Breast epithelium (tissue), 4 donors: ENCODE measurements around the gene ARHGAP9. TPM values are rescaled to one million over a fixed set of nuclear protein-coding genes. Genes with fewer than 3 reads are reported as not detected.

Experiments
- DNase-seq, 2 donors: peaks; one replicate each; pipeline ENCODE4 v3.0.0-alpha.2; 2019; ENCODE audit warnings: low spot score in 2 of 2
- H3K27ac ChIP-seq, 2 donors: fragments of 200-600 bp; sonication (generic) in 1 of 2; one replicate each; pipeline ENCODE4 v1.5.1; 2016 to 2019; ENCODE audit warnings: mild to moderate bottlenecking in 1 of 2
- H3K27me3 ChIP-seq, 2 donors: fragments of 200-600 bp; sonication (generic) in 1 of 2; one replicate each; pipeline versions ENCODE4 v1.5.1 to v1.6.0; 2017 to 2019; ENCODE audit warnings: control low read depth in 1 of 2, mild to moderate bottlenecking in 1 of 2
- H3K36me3 ChIP-seq: fragments of 200-600 bp; one replicate; pipeline ENCODE4 v1.5.1; 2019
- H3K4me1 ChIP-seq, 2 donors: fragments of 200-600 bp; sonication (generic); one replicate each; pipeline ENCODE4 v1.5.1; 2016 to 2019; ENCODE audit warnings: control low read depth in 1 of 2
- H3K4me3 ChIP-seq, 3 donors: fragments of 200-600 bp; sonication (generic); 1 replicate in 2 of 3; 2 replicates in 1 of 3; pipeline ENCODE4 v1.5.1; 2016 to 2019; ENCODE audit warnings: mild to moderate bottlenecking in 3 of 3, moderate library complexity in 2 of 3
- H3K9me3 ChIP-seq, 2 donors: fragments of 200-600 bp; sonication (generic) in 1 of 2; one replicate each; pipeline ENCODE4 v1.5.1; 2016 to 2019; ENCODE audit warnings: control low read depth in 1 of 2
- CTCF ChIP-seq, 3 donors: fragments of 450-650 bp; IDR thresholded peaks; one replicate each; pipeline ENCODE4 v1.5.1; 2016 to 2017; ENCODE audit warnings: antibody characterized with exemption in 3 of 3, mild to moderate bottlenecking in 3 of 3, moderate library complexity in 3 of 3
- POLR2A ChIP-seq: fragments of 450-650 bp; IDR thresholded peaks from one replicate; pipeline ENCODE4 v1.6.1; 2016; ENCODE audit warnings: antibody characterized with exemption, mild to moderate bottlenecking, moderate library complexity
- POLR2AphosphoS5 ChIP-seq, 3 donors: sonication (generic); formaldehyde crosslinking; IDR thresholded peaks; one replicate each; pipeline ENCODE4 v1.6.1; 2017; ENCODE audit warnings: antibody characterized with exemption in 3 of 3
- intact Hi-C: fragments of 100-400 bp; cut with DNase I; formaldehyde crosslinking; loops from one replicate; pipeline ENCODE4 v1.15.1; 2023; ENCODE audit warnings: low total_unique reads
- total RNA-seq, 3 donors: library from RNA; depleted of rRNA; stranded (reverse); fragments of >200 nt; gene quantifications; one replicate each; pipeline ENCODE4 v1.1.0, GENCODE V29; 2016

Gene ARHGAP9
- total RNA-seq, 3 donors from 2014 or later, result 10.8 to 16.6 (median 11.1) TPM

- TF ChIP-seq POLR2AphosphoS5 (IDR thresholded peaks at IDR 0.05) (no peak), CTCF (IDR thresholded peaks at IDR 0.05) (no peak), POLR2A (no peak)
- H3K36me3 ChIP-seq, result no peaks in the 10 kb centered on the region
- no peak overlapping the region for H3K27ac ChIP-seq
- H3K4me3 ChIP-seq, result peak overlapping the region; percentile 74 to 100 (median 95)
- DNase-seq, result no peak
- no peaks in the 10 kb centered on the region for H3K9me3 ChIP-seq
- H3K4me1 ChIP-seq, result peaks cover 0 to 12% of the 10 kb centered on the region in 2 donors
- H3K27me3 ChIP-seq, result no peaks in the 10 kb centered on the region
- intact Hi-C loops, result no loop called here
These were observed 7.5 kb upstream of the ARHGAP9 start for GRCh38 chr12:57487055-57487596.

DNA sequence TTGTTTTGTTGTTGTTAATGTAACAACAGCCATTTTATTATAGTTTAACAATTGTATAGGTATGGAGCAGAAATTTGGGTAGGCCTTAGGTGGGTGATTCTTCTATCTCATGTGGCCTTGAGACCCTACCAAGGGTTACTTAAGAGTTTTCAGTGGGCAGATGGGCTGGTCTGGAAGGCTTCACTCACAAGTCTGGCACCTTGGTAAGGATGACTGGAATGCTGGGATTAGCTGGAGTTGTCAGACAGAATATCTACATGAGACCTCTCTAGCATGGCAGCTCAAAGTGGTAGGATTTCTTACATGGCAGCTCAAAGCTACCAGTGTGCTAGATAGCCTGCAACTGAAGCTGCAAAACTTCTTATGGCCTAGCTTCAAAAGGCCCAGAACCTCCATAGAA lies 6.0 kb upstream of the ARHGAP9 start:
- TF ChIP-seq POLR2A, result no peak
- TF ChIP-seq POLR2AphosphoS5 (IDR thresholded peaks at IDR 0.05), result no peak
- no peak for TF ChIP-seq CTCF (IDR thresholded peaks at IDR 0.05)
- no peak overlapping the region for H3K27ac ChIP-seq
- intact Hi-C loops, result no loop called here

GRCh38 chr12:57483466-57483865 lies 3.8 kb upstream of the ARHGAP9 start:
- Histone ChIP-seq H3K4me1 (peaks cover 0 to under 1% of the 10 kb centered on the region in 2 donors), H3K4me3 (no peak overlapping the region), H3K27ac (no peak overlapping the region), H3K36me3 (no peaks in the 10 kb centered on the region), H3K9me3 (no peaks in the 10 kb centered on the region), H3K27me3 (no peaks in the 10 kb centered on the region)
- TF ChIP-seq CTCF (IDR thresholded peaks at IDR 0.05), result no peak
- no peak for TF ChIP-seq POLR2A
- no peak for TF ChIP-seq POLR2AphosphoS5 (IDR thresholded peaks at IDR 0.05)
- DNase-seq, result no peak
- intact Hi-C loops, result no loop called here

More for the DNA sequence above, 6.0 kb upstream of the ARHGAP9 start:
- DNase-seq, result no peak
- Histone ChIP-seq H3K4me1 (peaks cover 0 to 12% of the 10 kb centered on the region in 2 donors), H3K27me3 (no peaks in the 10 kb centered on the region), H3K9me3 (no peaks in the 10 kb centered on the region), H3K4me3 (no peak overlapping the region), H3K36me3 (no peaks in the 10 kb centered on the region)

- TF ChIP-seq CTCF (IDR thresholded peaks at IDR 0.05) (no peak), POLR2AphosphoS5 (IDR thresholded peaks at IDR 0.05) (no peak), POLR2A (no peak)
- Histone ChIP-seq H3K4me1 (no peaks in the 10 kb centered on the region), H3K36me3 (no peaks in the 10 kb centered on the region), H3K27ac (no peak overlapping the region), H3K4me3 (no peak overlapping the region), H3K9me3 (no peaks in the 10 kb centered on the region), H3K27me3 (peaks cover 0 to 9% of the 10 kb centered on the region in 2 donors)
- no peak for DNase-seq
- intact Hi-C loops, result no loop called here
These were observed 2.0 kb upstream of the ARHGAP9 start for GRCh38 chr12:57481671-57482070.

GRCh38 chr12:57479043-57479375 lies 657 bp downstream of the ARHGAP9 start:
- H3K4me1 ChIP-seq, result peaks cover 0 to 15% of the 10 kb centered on the region in 2 donors
- H3K4me3 ChIP-seq, result no peak overlapping the region
- peak overlapping the region; percentile 34 to 58 for H3K27ac ChIP-seq
- TF ChIP-seq POLR2AphosphoS5 (IDR thresholded peaks at IDR 0.05) (no peak), CTCF (IDR thresholded peaks at IDR 0.05) (no peak), POLR2A (no peak)
- H3K9me3 ChIP-seq, result no peaks in the 10 kb centered on the region
- no peak for DNase-seq
- H3K36me3 ChIP-seq, result no peaks in the 10 kb centered on the region
- intact Hi-C loops, result no loop called here
- H3K27me3 ChIP-seq, result peaks cover 0 to 33% of the 10 kb centered on the region in 2 donors
